HG02588 (cell line): ENCODE measurements around the gene YBEY.

Source experiments
- ATAC-seq: cut with Tn5 transposase; IDR thresholded peaks from one replicate; pipeline ENCODE4 v1.9.1; 2021; ENCODE audit warnings: mild to moderate bottlenecking, moderate library complexity; ENCODE audit not compliant: unreplicated experiment

The YBEY gene

DNA sequence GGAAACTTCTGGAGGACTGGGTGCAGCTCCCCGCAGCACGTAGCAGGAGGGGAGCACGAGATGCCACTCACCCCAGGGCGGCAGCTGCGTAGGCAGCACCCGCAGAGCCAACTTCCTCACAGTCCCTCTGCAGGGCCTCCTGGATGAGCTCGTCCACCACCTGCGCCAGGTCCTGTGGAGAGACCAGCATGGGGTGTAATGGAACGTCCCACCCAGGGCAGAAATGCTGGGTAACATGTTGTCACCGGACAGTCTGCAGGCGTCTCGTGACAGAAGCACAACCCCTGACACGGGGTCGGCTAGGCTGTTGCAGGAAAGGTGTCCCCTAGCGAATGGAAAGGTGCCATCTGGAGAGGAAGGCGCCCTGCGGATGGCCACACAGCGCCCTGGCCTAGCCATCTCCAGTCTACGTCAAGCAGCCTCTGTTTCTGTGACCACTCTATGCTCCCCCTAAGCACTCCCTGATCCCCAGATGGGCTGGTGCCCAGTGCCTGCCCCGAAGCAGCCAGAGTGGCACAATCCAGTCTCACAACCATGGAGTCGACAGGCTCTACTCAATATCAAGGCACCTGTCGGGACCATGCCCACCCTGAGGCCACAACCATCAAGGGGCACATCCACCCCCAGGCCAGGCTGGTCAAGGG is 22.0 kb upstream of the YBEY start:
- ATAC-seq, result no peak

DNA sequence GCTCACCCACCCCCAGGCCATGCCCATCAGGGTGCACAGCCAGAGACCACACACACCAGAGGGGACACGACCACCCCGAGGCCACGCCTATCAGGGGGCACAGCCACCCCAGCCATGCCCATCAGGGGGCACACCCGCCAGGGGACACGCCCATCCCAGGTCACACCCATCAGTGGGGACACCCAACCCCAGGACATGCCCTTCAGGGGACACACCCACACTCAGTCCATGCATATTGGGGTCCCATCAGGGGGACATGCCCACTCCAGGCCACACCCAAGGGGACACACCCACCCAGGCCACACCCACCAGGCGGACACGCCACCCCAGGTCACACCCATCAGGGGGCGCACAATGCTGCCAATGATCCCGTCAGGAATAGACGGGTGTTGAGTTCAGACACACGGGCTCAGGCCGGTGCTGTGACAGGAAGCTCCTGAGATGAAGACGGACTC is 21.4 kb upstream of the YBEY start:
- ATAC-seq, result no peak

- no peak for ATAC-seq
Observed at GRCh38 chr21:46265736-46266525, 20.2 kb upstream of the YBEY start.

GRCh38 chr21:46266946-46267345 is 19.2 kb upstream of the YBEY start:
- no peak for ATAC-seq

GRCh38 chr21:46268371-46268770 is 17.8 kb upstream of the YBEY start:
- no peak for ATAC-seq

DNA sequence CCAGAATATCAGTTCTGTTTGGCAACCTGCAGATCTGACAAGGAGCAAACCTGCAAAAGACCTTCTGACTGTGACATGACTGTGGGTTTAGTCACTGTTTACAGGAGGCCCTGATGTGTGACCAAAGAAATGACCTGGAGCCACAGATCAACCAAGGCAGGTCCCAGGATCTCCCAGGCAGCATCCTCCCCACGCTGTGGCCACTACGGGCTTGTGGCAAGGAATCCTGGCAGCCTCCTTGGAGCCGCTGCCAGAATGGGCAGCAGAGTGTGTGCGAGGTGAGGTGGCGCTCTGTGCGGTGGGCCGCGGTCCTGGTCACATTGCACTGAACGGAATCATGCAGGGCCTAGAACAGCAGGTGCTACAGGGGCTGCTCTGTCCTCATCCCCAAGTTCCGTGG is 16.7 kb upstream of the YBEY start:
- no peak for ATAC-seq

GRCh38 chr21:46273341-46273740 is 12.8 kb upstream of the YBEY start:
- no peak for ATAC-seq

GRCh38 chr21:46274797-46275390 is 11.2 kb upstream of the YBEY start:
- no peak for ATAC-seq

GRCh38 chr21:46284077-46284644 is 2.0 kb upstream of the YBEY start:
- no peak for ATAC-seq

GRCh38 chr21:46284733-46285132 is 1.4 kb upstream of the YBEY start:
- ATAC-seq, result no peak

DNA sequence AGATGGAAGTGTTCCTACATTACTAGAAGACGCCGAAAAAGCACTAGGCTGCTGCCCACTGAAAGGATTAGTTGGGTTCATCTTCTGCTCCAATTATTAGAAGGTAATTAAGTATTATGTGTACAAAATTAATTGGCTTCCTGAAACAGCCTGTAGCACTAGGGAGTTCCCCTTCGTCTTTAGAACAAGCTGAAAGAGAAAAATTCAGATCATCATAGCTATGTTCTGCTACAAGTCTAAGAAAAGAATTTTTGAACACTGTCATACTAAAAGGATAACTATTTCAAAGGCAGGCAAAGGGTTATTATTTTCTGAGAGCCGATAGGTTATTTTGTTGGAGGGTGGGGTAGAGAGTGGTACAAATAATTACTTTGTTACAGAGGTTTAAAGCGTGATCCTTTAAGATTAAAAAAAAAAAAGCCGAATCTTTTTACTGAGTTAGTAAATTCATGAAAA is 908 bp upstream of the YBEY start, which contains the start of gene MCM3AP:
Gene MCM3AP, minus strand, starts transcription at position 406 of the 456 bp plus-strand sequence. Its CDS starts 325 bp downstream, at position 81.
- ATAC-seq, result no peak

DNA sequence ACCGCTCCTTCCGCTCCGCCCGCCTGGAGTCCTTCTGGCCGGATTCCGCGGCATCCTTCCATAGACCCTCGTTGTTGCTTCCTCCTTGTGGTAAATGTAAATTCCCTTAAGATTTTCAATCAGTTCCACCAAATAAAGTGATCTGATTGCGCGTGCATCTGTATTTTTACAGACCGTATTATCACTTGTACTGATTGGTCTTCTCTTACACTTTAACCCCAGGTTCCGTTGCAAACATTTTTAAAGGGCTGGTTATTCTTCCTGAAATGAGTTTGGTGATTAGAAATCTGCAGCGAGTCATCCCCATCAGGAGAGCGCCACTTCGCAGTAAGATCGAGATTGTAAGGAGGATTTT is 483 bp downstream of the YBEY start:
- ATAC-seq, result no peak

- no peak for ATAC-seq
Observed at GRCh38 chr21:46287541-46287940, 1.4 kb downstream of the YBEY start.

- no peak for ATAC-seq
Observed at GRCh38 chr21:46289655-46290179, 3.6 kb downstream of the YBEY start.

DNA sequence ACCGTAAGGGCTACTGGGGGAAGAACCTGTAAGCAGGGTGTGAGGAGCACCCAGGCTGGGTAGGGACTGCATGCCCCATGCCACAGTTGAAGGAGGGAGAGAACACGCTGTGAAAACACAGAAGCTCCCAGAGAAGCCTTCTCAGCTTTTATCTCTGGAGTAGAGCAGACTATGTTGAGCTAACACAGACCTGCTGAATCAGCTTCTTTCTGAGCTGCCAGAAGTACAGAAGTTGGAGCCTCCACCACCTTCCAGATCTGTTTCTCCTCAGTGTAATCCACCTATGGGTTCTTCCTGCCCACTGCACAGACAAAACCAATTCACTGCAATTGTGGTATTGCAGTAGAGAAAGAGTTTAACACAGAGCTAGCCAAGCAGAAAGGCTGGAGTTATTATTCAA is 5.4 kb downstream of the YBEY start:
- no peak for ATAC-seq

DNA sequence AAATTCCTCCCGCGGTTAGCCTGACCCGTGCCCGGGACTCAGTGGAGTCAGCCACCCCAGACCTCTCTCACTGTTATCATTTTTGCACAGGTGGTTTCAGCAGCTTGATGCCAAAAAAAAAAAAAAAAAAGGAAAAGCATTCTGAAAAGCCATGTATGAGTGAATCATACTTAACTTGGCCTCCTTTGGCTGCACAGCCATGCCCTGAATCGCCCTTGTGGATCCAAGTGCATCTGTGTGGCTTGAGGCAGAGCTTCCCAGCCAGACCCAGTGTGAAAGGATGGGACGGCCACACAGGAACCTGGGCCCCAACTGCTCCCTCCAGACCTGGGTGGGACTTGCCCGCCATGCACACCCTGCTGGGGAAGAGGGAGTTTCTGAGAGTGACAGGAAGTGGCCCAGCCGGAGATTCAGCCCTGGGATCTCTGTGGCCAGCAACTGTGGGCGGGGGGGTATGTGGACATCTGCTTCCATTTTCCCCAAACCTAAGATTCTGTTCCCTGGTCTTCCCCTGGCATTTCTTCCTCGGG is 8.6 kb downstream of the YBEY start:
- ATAC-seq, result no peak

DNA sequence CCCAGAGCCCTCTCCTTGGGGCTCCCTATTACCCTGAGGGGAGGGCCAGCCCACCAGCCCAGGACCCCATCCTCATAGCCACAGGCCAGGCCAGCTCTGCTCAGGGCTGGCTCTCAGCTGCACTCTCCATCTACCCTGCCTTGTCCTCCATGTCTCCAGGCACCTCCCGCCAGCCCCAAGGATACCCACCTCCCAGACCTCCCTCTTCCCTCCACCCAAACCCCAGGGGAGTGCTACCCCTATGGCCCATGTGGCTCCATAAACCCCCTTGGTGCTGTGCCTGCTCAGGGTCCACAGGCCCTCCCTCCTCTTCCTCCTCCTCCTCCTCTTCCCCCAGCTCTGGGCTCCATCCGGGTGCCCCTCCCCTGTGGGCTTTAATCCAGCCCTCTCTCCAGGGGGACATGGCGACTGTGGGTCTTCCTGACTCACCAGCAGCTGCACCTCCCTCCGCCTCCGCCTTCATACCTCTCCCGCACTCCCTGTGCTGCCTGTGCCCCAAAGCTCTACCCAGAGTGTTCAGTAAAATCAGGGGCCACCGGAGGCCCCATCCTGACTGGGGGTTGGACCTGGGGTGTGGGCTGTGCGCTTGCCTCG is 9.1 kb downstream of the YBEY start:
- ATAC-seq, result no peak

GRCh38 chr21:46295996-46296752 is 10.0 kb downstream of the YBEY start:
- ATAC-seq, result no peak

DNA sequence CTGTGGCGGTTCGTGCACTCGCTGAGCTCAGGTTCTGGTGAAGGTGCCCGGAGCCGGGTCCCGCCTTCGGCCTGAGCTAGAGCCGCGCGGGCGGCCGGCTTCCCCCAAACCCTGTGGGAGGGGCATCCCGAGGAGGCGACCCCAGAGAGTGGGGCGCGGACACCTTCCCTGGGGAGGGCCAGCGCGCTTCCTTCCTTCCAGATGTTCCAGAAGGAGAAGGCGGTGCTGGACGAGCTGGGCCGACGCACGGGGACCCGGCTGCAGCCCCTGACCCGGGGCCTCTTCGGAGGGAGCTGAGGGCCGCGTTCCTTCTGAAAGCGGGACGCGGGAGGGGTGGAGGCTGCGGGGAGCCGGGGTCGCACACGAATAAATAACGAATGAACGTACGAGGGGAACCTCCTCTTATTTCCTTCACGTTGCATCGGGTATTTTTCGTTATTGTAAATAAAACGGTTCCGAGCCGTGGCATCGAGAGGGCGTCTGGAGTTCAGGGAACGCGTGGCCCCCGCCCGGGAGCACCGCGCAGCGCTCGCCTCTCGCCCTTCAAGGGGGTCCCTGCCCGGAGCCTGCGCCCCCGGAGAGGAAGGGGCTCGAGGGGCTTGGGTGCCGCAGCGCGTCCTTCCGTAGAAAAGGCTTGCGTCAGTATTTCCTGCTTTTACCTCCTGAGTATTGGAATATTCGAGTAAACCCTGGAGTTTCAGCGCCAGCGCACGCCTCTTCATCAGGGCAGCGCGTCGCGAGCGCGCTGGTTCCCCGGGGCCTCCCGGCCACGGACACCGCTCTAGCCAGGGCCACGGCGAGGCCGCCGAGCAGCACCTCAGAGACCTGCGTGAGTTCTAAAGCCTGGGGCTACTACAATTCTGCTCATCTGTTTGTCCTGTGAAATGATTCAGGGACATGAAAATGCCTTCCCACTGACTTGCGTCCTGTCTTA is 11.5 kb downstream of the YBEY start:
- ATAC-seq, result no peak
